ENCODE data around the gene DCLRE1A. TPM values are rescaled to one million over a fixed set of nuclear protein-coding genes. Genes with fewer than 3 reads are reported as not detected.

The DCLRE1A gene
- total and polyA plus RNA-seq, 2 of the 13 experiments (the other 11 are each of a cell fraction or from before 2014, with no cell fraction given): 6.2 to 19.6 TPM

DNA sequence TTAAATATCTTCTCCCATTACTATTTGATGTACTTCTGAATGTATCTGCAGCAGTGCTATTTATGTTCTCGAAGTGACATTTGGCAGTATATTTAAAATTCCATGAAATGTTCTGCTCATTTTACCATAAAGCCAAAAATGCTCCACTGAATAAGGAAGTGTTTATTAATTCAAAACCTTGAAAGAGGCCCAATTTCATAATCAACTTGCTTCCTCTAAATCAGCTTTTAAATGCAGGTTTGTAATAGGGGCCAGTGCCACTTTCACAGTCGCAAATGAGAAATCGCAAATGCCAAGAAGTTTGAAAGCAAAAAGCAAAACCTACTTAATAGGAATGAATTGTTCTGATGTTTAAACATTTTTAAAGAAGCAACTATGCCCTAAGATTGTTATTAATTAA, 12.0 kb upstream of the DCLRE1A start:
- Histone ChIP-seq H3K4me2 (ENCODE audit: low read depth, low read length) (no peak overlapping the region), H3K27ac (ENCODE audit: extremely low read length, insufficient read depth, low read length) (no peak overlapping the region), H4K20me1 (ENCODE audit: insufficient read depth, low read length) (no peaks in the 10 kb centered on the region), H3K4me3 (replicated peaks in 1 of 3; ENCODE audit: insufficient read depth in 1 of 3, low read depth in 2 of 3, low read length in 3 of 3) (no peak overlapping the region), H3K27me3 (ENCODE audit: control insufficient read depth in 1 of 2, insufficient read depth in 2 of 2, low read length in 2 of 2) (no peaks in the 10 kb centered on the region), H2AFZ (ENCODE audit: low read length) (no peak overlapping the region), H3K79me2 (ENCODE audit: insufficient read depth, low read length) (peaks cover 7% of the 10 kb centered on the region), H3K9me3 (ENCODE audit: low read length) (no peaks in the 10 kb centered on the region), H3K9ac (ENCODE audit: insufficient read depth, low read depth, low read length) (no peak overlapping the region), H3K36me3 (replicated peaks in 1 of 2; ENCODE audit: control insufficient read depth in 1 of 2, insufficient read depth in 2 of 2, low read length in 2 of 2) (peaks cover 0 to 13% of the 10 kb centered on the region in 2 experiments; a peak in 4 of 5 replicates), H3K4me1 (ENCODE audit: insufficient read depth, low read length) (no peaks in the 10 kb centered on the region)
- intact Hi-C loops (cut with micrococcal nuclease; ENCODE audit: unreplicated experiment): no loop called here
- WGBS (ENCODE audit: low lambda C conversion rate): 99% methylated on average over 3 of the region's 3 CpGs
- in situ Hi-C loops (cut with HindIII; ENCODE audit: extremely low pct_ligation_motif_present, low pct_unique_long_range_greater_than_20kb): no loop called here
- ATAC-seq (no peak), FAIRE-seq (no peak), DNase-seq (ENCODE audit: low spot score) (no peak)
- no peak for TF ChIP-seq PTBP1 (IDR thresholded peaks at IDR 0.05; ENCODE audit: low read depth, low read length, poor library complexity, severe bottlenecking)
- TF ChIP-seq, protein P1, sequence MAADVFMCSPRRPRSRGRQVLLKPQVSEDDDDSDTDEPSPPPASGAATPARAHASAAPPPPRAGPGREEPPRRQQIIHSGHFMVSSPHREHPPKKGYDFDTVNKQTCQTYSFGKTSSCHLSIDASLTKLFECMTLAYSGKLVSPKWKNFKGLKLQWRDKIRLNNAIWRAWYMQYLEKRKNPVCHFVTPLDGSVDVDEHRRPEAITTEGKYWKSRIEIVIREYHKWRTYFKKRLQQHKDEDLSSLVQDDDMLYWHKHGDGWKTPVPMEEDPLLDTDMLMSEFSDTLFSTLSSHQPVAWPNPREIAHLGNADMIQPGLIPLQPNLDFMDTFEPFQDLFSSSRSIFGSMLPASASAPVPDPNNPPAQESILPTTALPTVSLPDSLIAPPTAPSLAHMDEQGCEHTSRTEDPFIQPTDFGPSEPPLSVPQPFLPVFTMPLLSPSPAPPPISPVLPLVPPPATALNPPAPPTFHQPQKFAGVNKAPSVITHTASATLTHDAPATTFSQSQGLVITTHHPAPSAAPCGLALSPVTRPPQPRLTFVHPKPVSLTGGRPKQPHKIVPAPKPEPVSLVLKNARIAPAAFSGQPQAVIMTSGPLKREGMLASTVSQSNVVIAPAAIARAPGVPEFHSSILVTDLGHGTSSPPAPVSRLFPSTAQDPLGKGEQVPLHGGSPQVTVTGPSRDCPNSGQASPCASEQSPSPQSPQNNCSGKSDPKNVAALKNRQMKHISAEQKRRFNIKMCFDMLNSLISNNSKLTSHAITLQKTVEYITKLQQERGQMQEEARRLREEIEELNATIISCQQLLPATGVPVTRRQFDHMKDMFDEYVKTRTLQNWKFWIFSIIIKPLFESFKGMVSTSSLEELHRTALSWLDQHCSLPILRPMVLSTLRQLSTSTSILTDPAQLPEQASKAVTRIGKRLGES (CRISPR knock-in tag; IDR thresholded peaks at IDR 0.05; ENCODE audit: borderline replicate concordance): no peak
- TF ChIP-seq SMAD9 (CRISPR knock-in tag; IDR thresholded peaks at IDR 0.05): no peak
- TF ChIP-seq YEATS4 (CRISPR knock-in tag; IDR thresholded peaks at IDR 0.05; ENCODE audit: borderline replicate concordance): no peak
- TF ChIP-seq ZFP82 (CRISPR knock-in tag; IDR thresholded peaks at IDR 0.05; ENCODE audit: borderline replicate concordance): no peak
- TF ChIP-seq HHEX (CRISPR knock-in tag; IDR thresholded peaks at IDR 0.05): no peak
- TF ChIP-seq, protein P2, sequence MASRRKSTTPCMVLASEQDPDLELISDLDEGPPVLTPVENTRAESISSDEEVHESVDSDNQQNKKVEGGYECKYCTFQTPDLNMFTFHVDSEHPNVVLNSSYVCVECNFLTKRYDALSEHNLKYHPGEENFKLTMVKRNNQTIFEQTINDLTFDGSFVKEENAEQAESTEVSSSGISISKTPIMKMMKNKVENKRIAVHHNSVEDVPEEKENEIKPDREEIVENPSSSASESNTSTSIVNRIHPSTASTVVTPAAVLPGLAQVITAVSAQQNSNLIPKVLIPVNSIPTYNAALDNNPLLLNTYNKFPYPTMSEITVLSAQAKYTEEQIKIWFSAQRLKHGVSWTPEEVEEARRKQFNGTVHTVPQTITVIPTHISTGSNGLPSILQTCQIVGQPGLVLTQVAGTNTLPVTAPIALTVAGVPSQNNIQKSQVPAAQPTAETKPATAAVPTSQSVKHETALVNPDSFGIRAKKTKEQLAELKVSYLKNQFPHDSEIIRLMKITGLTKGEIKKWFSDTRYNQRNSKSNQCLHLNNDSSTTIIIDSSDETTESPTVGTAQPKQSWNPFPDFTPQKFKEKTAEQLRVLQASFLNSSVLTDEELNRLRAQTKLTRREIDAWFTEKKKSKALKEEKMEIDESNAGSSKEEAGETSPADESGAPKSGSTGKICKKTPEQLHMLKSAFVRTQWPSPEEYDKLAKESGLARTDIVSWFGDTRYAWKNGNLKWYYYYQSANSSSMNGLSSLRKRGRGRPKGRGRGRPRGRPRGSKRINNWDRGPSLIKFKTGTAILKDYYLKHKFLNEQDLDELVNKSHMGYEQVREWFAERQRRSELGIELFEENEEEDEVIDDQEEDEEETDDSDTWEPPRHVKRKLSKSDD (CRISPR knock-in tag; IDR thresholded peaks at IDR 0.05; ENCODE audit: low read depth): no peak
- TF ChIP-seq ZNF501 (CRISPR knock-in tag; IDR thresholded peaks at IDR 0.05): no peak
- no peak for TF ChIP-seq SRSF4 (IDR thresholded peaks at IDR 0.05; ENCODE audit: low read depth, low read length, poor library complexity, severe bottlenecking)
- TF ChIP-seq BRCA1 (CRISPR knock-in tag; IDR thresholded peaks at IDR 0.05): no peak
- no peak for TF ChIP-seq KDM3A (CRISPR knock-in tag; IDR thresholded peaks at IDR 0.05; ENCODE audit: low read depth)
- TF ChIP-seq, protein P3, sequence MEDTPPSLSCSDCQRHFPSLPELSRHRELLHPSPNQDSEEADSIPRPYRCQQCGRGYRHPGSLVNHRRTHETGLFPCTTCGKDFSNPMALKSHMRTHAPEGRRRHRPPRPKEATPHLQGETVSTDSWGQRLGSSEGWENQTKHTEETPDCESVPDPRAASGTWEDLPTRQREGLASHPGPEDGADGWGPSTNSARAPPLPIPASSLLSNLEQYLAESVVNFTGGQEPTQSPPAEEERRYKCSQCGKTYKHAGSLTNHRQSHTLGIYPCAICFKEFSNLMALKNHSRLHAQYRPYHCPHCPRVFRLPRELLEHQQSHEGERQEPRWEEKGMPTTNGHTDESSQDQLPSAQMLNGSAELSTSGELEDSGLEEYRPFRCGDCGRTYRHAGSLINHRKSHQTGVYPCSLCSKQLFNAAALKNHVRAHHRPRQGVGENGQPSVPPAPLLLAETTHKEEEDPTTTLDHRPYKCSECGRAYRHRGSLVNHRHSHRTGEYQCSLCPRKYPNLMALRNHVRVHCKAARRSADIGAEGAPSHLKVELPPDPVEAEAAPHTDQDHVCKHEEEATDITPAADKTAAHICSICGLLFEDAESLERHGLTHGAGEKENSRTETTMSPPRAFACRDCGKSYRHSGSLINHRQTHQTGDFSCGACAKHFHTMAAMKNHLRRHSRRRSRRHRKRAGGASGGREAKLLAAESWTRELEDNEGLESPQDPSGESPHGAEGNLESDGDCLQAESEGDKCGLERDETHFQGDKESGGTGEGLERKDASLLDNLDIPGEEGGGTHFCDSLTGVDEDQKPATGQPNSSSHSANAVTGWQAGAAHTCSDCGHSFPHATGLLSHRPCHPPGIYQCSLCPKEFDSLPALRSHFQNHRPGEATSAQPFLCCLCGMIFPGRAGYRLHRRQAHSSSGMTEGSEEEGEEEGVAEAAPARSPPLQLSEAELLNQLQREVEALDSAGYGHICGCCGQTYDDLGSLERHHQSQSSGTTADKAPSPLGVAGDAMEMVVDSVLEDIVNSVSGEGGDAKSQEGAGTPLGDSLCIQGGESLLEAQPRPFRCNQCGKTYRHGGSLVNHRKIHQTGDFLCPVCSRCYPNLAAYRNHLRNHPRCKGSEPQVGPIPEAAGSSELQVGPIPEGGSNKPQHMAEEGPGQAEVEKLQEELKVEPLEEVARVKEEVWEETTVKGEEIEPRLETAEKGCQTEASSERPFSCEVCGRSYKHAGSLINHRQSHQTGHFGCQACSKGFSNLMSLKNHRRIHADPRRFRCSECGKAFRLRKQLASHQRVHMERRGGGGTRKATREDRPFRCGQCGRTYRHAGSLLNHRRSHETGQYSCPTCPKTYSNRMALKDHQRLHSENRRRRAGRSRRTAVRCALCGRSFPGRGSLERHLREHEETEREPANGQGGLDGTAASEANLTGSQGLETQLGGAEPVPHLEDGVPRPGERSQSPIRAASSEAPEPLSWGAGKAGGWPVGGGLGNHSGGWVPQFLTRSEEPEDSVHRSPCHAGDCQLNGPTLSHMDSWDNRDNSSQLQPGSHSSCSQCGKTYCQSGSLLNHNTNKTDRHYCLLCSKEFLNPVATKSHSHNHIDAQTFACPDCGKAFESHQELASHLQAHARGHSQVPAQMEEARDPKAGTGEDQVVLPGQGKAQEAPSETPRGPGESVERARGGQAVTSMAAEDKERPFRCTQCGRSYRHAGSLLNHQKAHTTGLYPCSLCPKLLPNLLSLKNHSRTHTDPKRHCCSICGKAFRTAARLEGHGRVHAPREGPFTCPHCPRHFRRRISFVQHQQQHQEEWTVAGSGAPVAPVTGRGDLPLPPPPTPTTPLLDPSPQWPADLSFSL (CRISPR knock-in tag; IDR thresholded peaks at IDR 0.05): no peak
- TF ChIP-seq ZNF598 (CRISPR knock-in tag; IDR thresholded peaks at IDR 0.05; ENCODE audit: borderline replicate concordance): no peak
- BruUV-seq (replicated peaks): no TSS peak
- ChIA-PET CTCF (ENCODE audit: low intra/inter-chr PET ratio, low total read pairs) (no interaction called here), POLR2A (no interaction called here)
